Transverse colon (tissue), 3 donors: ENCODE results near the gene ANKAR.

ENCODE experiments used
- POLR2A ChIP-seq: fragments of 450-650 bp; IDR thresholded peaks from one replicate; pipeline ENCODE4 v1.6.1; 2016; ENCODE audit warnings: antibody characterized with exemption, mild to moderate bottlenecking, moderate library complexity
- POLR2AphosphoS5 ChIP-seq, 3 donors: sonication (generic); formaldehyde crosslinking; IDR thresholded peaks; one replicate each; pipeline ENCODE4 v1.6.1; 2016; ENCODE audit warnings: antibody characterized with exemption in 3 of 3

GRCh38 chr2:189685540-189686229 lies 11.2 kb downstream of the ANKAR start:
- no peak for TF ChIP-seq POLR2AphosphoS5 (IDR thresholded peaks at IDR 0.05)
- TF ChIP-seq POLR2A, result no peak
